Right lobe of liver (tissue), 4 donors: ENCODE data around the gene P4HTM.

Source experiments
- POLR2A ChIP-seq: fragments of 450-650 bp; IDR thresholded peaks from one replicate; pipeline ENCODE4 v1.6.1; 2017; ENCODE audit warnings: antibody characterized with exemption, mild to moderate bottlenecking
- TF ChIP-seq, protein P1 (sequence below), 4 donors: fragments of 200-600 bp in 3 of 4; fragments of 450-650 bp in 1 of 4; IDR thresholded peaks; one replicate each; pipeline versions ENCODE4 v1.5.1 to v1.8.0; 2016 to 2022; ENCODE audit warnings: antibody characterized with exemption in 4 of 4, mild to moderate bottlenecking in 2 of 4
- donor health status: DM: no; HTN: no; CAD: no.
- donor health status: DM: no; HTN: no; CAD: no.
- donor health status: DM: no; HTN: yes; CAD: no.

GRCh38 chr3:48991851-48992545 lies 2.0 kb downstream of the P4HTM start:
- no peak for TF ChIP-seq POLR2A
- TF ChIP-seq, protein P1, sequence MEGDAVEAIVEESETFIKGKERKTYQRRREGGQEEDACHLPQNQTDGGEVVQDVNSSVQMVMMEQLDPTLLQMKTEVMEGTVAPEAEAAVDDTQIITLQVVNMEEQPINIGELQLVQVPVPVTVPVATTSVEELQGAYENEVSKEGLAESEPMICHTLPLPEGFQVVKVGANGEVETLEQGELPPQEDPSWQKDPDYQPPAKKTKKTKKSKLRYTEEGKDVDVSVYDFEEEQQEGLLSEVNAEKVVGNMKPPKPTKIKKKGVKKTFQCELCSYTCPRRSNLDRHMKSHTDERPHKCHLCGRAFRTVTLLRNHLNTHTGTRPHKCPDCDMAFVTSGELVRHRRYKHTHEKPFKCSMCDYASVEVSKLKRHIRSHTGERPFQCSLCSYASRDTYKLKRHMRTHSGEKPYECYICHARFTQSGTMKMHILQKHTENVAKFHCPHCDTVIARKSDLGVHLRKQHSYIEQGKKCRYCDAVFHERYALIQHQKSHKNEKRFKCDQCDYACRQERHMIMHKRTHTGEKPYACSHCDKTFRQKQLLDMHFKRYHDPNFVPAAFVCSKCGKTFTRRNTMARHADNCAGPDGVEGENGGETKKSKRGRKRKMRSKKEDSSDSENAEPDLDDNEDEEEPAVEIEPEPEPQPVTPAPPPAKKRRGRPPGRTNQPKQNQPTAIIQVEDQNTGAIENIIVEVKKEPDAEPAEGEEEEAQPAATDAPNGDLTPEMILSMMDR (IDR thresholded peaks at IDR 0.05), result no peak
